ENCODE measurements around the gene BPIFB2.
A peak's percentile ranks its signal among the peaks of the same experiment; 100 is the strongest.

BPIFB2 gene

DNA sequence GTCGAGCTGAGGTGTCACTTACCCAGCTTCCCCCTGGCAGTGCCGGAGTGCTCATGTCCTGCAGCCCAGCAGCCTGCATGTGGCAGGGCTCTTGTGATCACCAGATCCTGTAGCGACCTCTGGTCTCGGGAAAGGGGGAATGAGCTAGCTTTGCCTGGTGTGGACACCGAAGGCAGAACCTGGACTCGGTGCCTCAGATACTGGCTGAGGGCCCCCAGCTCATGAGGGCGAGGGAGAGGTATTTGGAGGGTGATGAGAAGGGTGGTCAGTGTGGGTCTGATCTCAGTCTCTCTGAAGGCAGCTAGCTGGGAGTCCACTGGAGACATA lies 29.5 kb upstream of the BPIFB2 start:
- H3K27ac ChIP-seq = no peak overlapping the region
- DNase-seq (ENCODE audit: low spot score) = no peak
- TF ChIP-seq, protein P1, sequence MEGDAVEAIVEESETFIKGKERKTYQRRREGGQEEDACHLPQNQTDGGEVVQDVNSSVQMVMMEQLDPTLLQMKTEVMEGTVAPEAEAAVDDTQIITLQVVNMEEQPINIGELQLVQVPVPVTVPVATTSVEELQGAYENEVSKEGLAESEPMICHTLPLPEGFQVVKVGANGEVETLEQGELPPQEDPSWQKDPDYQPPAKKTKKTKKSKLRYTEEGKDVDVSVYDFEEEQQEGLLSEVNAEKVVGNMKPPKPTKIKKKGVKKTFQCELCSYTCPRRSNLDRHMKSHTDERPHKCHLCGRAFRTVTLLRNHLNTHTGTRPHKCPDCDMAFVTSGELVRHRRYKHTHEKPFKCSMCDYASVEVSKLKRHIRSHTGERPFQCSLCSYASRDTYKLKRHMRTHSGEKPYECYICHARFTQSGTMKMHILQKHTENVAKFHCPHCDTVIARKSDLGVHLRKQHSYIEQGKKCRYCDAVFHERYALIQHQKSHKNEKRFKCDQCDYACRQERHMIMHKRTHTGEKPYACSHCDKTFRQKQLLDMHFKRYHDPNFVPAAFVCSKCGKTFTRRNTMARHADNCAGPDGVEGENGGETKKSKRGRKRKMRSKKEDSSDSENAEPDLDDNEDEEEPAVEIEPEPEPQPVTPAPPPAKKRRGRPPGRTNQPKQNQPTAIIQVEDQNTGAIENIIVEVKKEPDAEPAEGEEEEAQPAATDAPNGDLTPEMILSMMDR (IDR thresholded peaks at IDR 0.05) = no peak
- no peak overlapping the region for H3K4me3 ChIP-seq

DNA sequence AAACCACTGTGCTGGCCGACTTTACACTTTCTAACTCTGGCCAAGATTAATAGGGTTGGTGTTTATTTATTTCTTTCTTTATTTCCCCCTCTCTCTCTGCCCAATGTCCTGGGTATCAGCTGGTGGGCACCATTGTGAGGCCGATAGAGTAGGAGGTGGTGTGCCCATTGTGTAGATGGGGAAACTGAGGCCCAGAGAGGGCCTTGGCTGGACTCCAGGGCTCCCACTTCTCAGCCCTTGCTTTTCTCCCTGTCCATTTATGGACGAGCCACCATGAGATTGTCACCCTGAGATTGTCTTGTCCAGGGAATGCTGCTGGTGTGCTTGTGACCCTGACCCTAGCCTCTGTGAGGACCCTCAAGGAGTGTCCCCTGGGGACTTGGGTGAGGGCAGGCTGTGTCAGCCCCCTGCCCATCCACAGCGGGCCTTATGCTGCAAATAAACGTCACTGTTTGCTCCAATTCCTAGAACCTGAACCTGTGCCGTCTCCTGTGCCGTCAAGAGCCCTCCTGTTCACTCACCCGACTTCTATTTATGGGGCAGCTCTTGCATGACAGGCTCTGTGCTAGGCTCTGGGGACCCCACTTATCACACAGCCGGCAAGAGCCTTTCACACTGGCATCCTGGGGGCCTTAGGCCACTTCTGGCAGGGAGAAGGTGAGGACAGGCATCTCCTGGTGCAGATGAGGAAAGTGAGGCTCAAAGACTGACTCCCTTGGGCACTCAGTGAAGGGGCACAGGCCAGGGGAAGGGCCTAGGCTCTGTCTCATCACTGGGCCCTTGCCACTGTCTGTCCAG lies 28.1 kb upstream of the BPIFB2 start:
- H3K27ac ChIP-seq = no peak overlapping the region
- no peak for DNase-seq (ENCODE audit: low spot score)
- no peak overlapping the region for H3K4me3 ChIP-seq
- TF ChIP-seq, protein P1 (IDR thresholded peaks at IDR 0.05) = no peak

DNA sequence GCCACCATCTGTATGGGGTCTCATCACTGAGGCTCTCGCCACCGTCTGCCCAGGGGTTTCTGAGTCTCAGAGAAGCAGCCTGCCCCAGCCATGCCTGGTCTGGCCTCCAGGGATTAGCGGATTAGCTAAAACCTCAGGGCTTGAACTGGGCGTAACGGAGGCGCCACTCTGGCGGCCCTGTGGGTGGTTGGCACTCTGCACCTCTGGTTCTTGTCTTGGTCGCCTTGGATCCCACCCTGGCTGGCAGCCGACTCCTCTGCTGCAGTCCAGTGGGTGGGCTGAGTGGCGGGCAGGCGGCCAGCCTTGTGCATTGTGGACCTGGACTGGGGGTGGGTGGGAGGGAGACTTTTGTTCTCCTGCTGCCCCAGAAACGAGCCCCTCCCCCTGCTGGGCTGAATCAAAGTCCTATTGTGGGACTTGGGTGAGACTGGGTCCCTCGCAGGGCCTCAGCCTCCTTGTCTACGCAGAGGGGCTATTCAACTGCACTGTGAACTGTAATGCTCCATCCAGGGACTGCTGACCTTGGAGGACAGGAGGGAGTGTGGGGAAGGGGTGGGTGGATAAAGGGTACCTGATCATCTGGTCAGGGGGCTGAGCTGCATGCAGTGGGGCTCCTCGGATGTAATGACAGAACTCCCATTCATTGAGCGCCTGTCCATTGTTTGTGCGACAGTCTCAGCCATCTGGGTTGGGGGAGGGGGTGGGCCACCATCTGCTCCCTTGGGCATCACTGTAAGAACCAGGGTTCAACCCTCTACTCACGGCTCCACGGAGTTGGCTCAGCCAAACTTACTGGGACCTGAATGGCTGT lies 27.2 kb upstream of the BPIFB2 start:
- no peak for DNase-seq (ENCODE audit: low spot score)
- H3K27ac ChIP-seq = peak overlapping the region in 1 of 2 donors; percentile 32
- H3K4me3 ChIP-seq = no peak overlapping the region
- TF ChIP-seq, protein P1 (IDR thresholded peaks at IDR 0.05) = no peak

DNA sequence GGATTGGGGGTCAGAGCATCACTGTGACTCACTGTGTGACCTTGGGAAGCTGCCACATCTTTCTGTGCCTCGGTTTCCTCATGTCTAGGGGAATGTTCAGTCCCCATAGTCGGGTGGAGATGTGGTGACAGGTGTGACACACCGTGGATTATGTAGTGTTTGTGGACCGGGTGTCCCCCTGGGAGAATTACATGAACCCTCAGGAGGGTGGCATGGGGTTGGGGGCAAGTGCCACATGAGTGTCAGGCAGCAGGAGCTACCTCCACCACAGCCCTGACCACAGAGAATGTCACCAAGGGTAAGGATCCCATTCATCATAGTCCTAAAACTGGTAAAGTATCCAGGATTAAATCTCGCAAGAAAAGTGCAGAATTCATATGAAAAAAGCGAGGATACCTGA lies 26.5 kb upstream of the BPIFB2 start:
- peak overlapping the region in 1 of 2 donors; percentile 32 for H3K27ac ChIP-seq
- H3K4me3 ChIP-seq = no peak overlapping the region
- TF ChIP-seq, protein P1 (IDR thresholded peaks at IDR 0.05) = no peak
- DNase-seq (ENCODE audit: low spot score) = no peak

DNA sequence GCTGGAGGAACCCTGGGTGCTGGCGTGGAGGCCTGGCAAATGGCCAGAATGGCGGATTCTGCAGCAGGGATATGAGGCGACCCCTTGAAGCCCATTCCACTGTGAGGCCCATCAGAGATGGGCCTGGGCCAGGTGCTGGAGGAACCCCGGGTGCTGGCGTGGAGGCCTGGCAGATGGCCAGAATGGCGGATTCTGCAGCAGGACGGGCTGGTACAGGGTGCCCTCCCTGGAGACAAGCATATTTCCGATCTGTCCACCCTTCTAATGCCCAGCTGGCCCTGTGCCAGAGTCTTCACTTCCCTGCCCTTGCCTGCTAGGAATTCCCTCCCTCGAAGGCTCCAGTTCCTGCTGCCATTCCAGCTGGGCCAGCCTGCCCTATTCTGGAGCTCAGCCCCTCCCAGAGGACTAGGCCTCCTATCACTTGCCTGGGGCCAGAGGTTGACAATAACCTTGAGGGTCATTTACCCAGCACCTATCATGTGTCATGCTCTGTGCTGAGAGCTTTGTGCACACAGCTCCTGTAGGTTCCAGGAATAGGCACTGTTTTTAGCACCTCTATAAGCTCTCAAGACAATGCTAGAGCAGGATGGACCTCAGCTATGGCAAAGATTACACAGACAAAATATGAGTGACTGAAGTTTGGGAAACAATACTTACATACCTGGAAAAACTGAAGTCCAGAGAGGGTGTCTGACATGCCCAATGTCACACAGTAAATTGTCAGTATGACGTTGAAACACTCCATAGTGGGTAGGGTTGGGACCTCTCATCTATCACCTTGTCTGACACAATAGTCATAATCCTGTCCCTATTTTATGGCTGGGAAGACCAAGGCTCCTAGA lies 24.7 kb upstream of the BPIFB2 start:
- Histone ChIP-seq H3K27ac (no peak overlapping the region), H3K4me3 (no peak overlapping the region)
- no peak for DNase-seq (ENCODE audit: low spot score)
- TF ChIP-seq, protein P1 (IDR thresholded peaks at IDR 0.05) = no peak

DNA sequence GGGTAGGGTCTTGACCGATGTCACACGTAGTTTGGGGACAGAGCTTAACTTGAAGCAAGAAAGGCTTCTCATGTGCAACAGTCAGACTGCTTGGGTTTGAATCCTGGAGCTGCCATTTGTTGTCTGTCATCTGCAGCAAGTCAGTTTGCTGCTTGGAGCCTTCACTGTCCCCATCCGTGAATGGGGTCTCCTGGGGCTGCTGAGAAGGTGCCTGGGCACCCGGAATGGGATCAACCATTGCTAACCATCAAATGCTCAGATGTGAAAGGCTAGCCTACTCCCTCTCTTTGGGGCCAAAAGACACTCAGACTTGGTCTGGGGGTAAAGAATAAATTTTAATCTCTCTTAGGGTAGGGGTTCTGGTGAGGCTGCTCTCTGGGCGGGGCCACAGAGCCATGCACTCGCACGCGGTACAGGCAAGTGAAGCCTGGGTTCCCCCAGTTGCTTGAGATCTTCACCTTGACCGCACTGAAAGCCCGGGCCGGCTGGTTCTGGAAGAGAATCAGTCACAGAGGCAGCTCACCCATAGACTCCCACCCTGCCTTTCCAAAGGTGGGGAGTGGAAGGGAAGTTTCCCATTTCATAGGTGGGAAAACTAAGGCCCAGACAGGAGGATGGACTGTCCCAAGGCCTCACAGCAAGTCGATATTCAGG lies 23.9 kb upstream of the BPIFB2 start:
- no peak for DNase-seq (ENCODE audit: low spot score)
- H3K4me3 ChIP-seq = no peak overlapping the region
- H3K27ac ChIP-seq = no peak overlapping the region
- TF ChIP-seq, protein P1 (IDR thresholded peaks at IDR 0.05) = no peak

All from coronary artery (tissue), 2 donors.